IMR-90 (cell line): ENCODE data around the gene EPHA5. TPM values are rescaled to one million over a fixed set of nuclear protein-coding genes. Genes with fewer than 3 reads are reported as not detected.

ENCODE experiments used
- ATAC-seq: fragments of 200-7000 bp; cut with Tn5 transposase; 2 replicates; pipeline ENCODE4 v1.9.1; 2020; ENCODE audit warnings: low read depth, mild to moderate bottlenecking, moderate library complexity
- BruUV-seq: library from RNA; stranded (reverse); fragments of 400-500 nt; replicated peaks from 2 replicates; lab custom pipeline; 2021; lab: Mats Ljungman, UMichigan
- CTCF ChIA-PET: fragments of 300-600 bp; formaldehyde crosslinking; extraction: SDS; loops from one replicate; lab custom pipeline; 2021; ENCODE audit warnings: antibody characterized with exemption; lab: Yijun Ruan, JAX
- POLR2A ChIA-PET: fragments of 300-600 bp; sonication (Branson Sonifier 250); formaldehyde crosslinking; loops from one replicate; lab custom pipeline; 2022; ENCODE audit warnings: antibody characterized with exemption; ENCODE audit not compliant: unreplicated experiment; lab: Charles Lee
- DNase-seq: peaks from one replicate; pipeline ENCODE4 v3.0.0; 2013
- H2AFZ ChIP-seq: replicated peaks from 2 replicates; pipeline ENCODE3; 2013; ENCODE audit warnings: low read length, mild to moderate bottlenecking; ENCODE audit not compliant: poor library complexity
- H2AK5ac ChIP-seq: 2 replicates; pipeline ENCODE4 v1.6.1; 2013; ENCODE audit warnings: low read depth, low read length, inconsistent platforms
- H2AK9ac ChIP-seq: replicated peaks from 2 replicates; pipeline ENCODE3; 2013; ENCODE audit warnings: mild to moderate bottlenecking, low read depth, low read length, moderate library complexity; ENCODE audit not compliant: poor library complexity
- H2BK120ac ChIP-seq: 2 replicates; pipeline ENCODE4 v1.6.1; 2013; ENCODE audit warnings: low read depth, low read length, inconsistent platforms
- H2BK15ac ChIP-seq: 3 replicates; pipeline ENCODE4 v1.6.1; 2013; ENCODE audit warnings: low read depth, low read length, inconsistent platforms
- H2BK20ac ChIP-seq: 2 replicates; pipeline ENCODE4 v1.6.1; 2013; ENCODE audit warnings: low read depth, mild to moderate bottlenecking, inconsistent platforms, low read length, moderate library complexity
- H2BK5ac ChIP-seq: 2 replicates; pipeline ENCODE4 v1.6.1; 2013; ENCODE audit warnings: mild to moderate bottlenecking, low read depth, low read length, inconsistent platforms; ENCODE audit not compliant: poor library complexity, severe bottlenecking
- H3K14ac ChIP-seq: replicated peaks from 2 replicates; pipeline ENCODE4 v1.6.1; 2013; ENCODE audit warnings: low read depth, low read length, inconsistent platforms
- H3K18ac ChIP-seq: 2 replicates; pipeline ENCODE4 v1.6.1; 2013; ENCODE audit warnings: low read depth, low read length, control low read depth
- H3K23ac ChIP-seq: 2 replicates; pipeline ENCODE4 v1.6.1; 2013; ENCODE audit warnings: low read depth, low read length, inconsistent platforms
- H3K27ac ChIP-seq: 2 replicates; pipeline ENCODE4 v1.5.1; 2013; ENCODE audit warnings: mild to moderate bottlenecking, control low read depth, low read length; ENCODE audit not compliant: insufficient read depth
- H3K27me3 ChIP-seq: 2 replicates; pipeline ENCODE4 v1.6.1; 2013; ENCODE audit warnings: low read length; ENCODE audit not compliant: control insufficient read depth, insufficient read depth
- H3K36me3 ChIP-seq: 2 replicates; pipeline ENCODE4 v1.6.1; 2013; ENCODE audit warnings: low read length, mixed read lengths; ENCODE audit not compliant: control insufficient read depth, insufficient read depth
- H3K4ac ChIP-seq: 2 replicates; pipeline ENCODE4 v1.6.1; 2013; ENCODE audit warnings: low read depth, low read length, inconsistent platforms
- H3K4me1 ChIP-seq: 2 replicates; pipeline ENCODE4 v1.6.1; 2013; ENCODE audit warnings: low read length, mixed read lengths; ENCODE audit not compliant: control insufficient read depth, insufficient read depth
- H3K4me2 ChIP-seq: 2 replicates; pipeline ENCODE4 v1.6.1; 2013; ENCODE audit warnings: low read depth, mild to moderate bottlenecking, control low read depth, low read length, moderate library complexity
- H3K4me3 ChIP-seq: 2 replicates; pipeline ENCODE4 v1.5.1; 2013; ENCODE audit warnings: low read depth, mild to moderate bottlenecking, control low read depth, low read length, moderate library complexity; ENCODE audit not compliant: insufficient read depth
- H3K56ac ChIP-seq: 2 replicates; pipeline ENCODE4 v1.6.1; 2013; ENCODE audit warnings: low read length, inconsistent platforms; ENCODE audit not compliant: insufficient read depth; ENCODE audit errors: extremely low read depth
- H3K79me1 ChIP-seq, 2 experiments: 2 replicates each; pipeline ENCODE4 v1.6.1; 2013; ENCODE audit warnings: low read length in 2 of 2, inconsistent platforms in 1 of 2, low read depth in 1 of 2
- H3K9ac ChIP-seq: 2 replicates; pipeline ENCODE4 v1.6.1; 2013; ENCODE audit warnings: low read depth, low read length, control low read depth
- H3K9me1 ChIP-seq: 2 replicates; pipeline ENCODE4 v1.6.1; 2013; ENCODE audit warnings: low read length, inconsistent platforms; ENCODE audit not compliant: insufficient read depth
- H3K9me3 ChIP-seq: 2 replicates; pipeline ENCODE4 v1.6.1; 2013; ENCODE audit warnings: low read length; ENCODE audit not compliant: control insufficient read depth, insufficient read depth
- H4K20me1 ChIP-seq: 2 replicates; pipeline ENCODE4 v1.6.1; 2013; ENCODE audit warnings: low read length, inconsistent platforms; ENCODE audit not compliant: insufficient read depth
- H4K5ac ChIP-seq: 2 replicates; pipeline ENCODE4 v1.6.1; 2013; ENCODE audit warnings: mild to moderate bottlenecking, low read depth, low read length, control low read depth
- H4K8ac ChIP-seq, 2 experiments: 2 replicates each; pipeline ENCODE4 v1.6.1; 2013; ENCODE audit warnings: low read depth in 2 of 2, low read length in 2 of 2, control low read depth in 1 of 2, inconsistent platforms in 1 of 2
- H4K91ac ChIP-seq: 2 replicates; pipeline ENCODE4 v1.6.1; 2013; ENCODE audit warnings: low read depth, low read length, inconsistent platforms; ENCODE audit not compliant: insufficient read depth
- POLR2A ChIP-seq: IDR thresholded peaks from 2 replicates; pipeline ENCODE4 v1.6.1; 2012; ENCODE audit warnings: mild to moderate bottlenecking, low read depth, low read length
- RFX5 ChIP-seq: IDR thresholded peaks from 2 replicates; pipeline ENCODE4 v1.8.0; 2012; ENCODE audit warnings: low read depth, mild to moderate bottlenecking, low read length, moderate library complexity
- WGBS, 2 experiments: methylation state at CpG; one replicate each; pipeline versions ENCODE4 v1.1.5 to v1.1.7; 2013; ENCODE audit warnings: missing lambda C conversion rate in 2 of 2; ENCODE audit not compliant: insufficient read length in 1 of 2; ENCODE audit errors: extremely low coverage in 2 of 2; 5-methylcytosine and 5-hydroxymethylcytosine counted together
- dilution Hi-C: fragments of 300-500 bp; cut with HindIII; formaldehyde crosslinking; loops from one replicate; pipeline ENCODE4 v1.14.3; 2018; ENCODE audit warnings: low sequenced_read_pairs; ENCODE audit not compliant: unreplicated experiment
- in situ Hi-C: fragments of 300-500 bp; cut with MboI; formaldehyde crosslinking; loops from 3 replicates; pipeline ENCODE4 v1.14.3; 2019; ENCODE audit warnings: low sequenced_read_pairs, inconsistent platforms, mixed read lengths
- intact Hi-C: fragments of 100-400 bp; cut with micrococcal nuclease; formaldehyde crosslinking; loops from 2 replicates; pipeline ENCODE4 v1.10.0; 2022
- polyA plus RNA-seq, 3 experiments: library from polyadenylated mRNA; depleted of rRNA; stranded (reverse); fragments of >200 nt; gene quantifications; 2 replicates each; pipeline ENCODE4 v1.2.3, GENCODE V29; 2012; ENCODE audit warnings: low replicate concordance in 1 of 3
- total RNA-seq: library from RNA; depleted of rRNA; stranded (reverse); fragments of >200 nt; gene quantifications from 2 replicates; pipeline ENCODE4 v1.2.3, GENCODE V29; 2012
- TF ChIP-seq, protein P1 (sequence below): fragments of 150-350 bp; IDR thresholded peaks from 2 replicates; pipeline ENCODE4 v1.6.1; 2017; ENCODE audit warnings: mild to moderate bottlenecking, antibody characterized with exemption, low read length, low read depth

EPHA5 gene
- total and polyA plus RNA-seq, 2 of the 4 experiments (the other 2 are of a cell fraction), result 0.07 to 0.18 TPM

- no peak overlapping the region for H3K4me2 ChIP-seq
- no peak overlapping the region for H4K8ac ChIP-seq
- H3K4me3 ChIP-seq, result no peak overlapping the region
- no peak overlapping the region for H2AK5ac ChIP-seq
- ATAC-seq (no peak), DNase-seq (no peak)
- in situ Hi-C loops, result no loop called here
- no peak overlapping the region for H2BK20ac ChIP-seq
- ChIA-PET CTCF (no interaction called here), POLR2A (no interaction called here)
- dilution Hi-C loops, result no loop called here
- no peaks in the 10 kb centered on the region for H3K4me1 ChIP-seq
- H2BK15ac ChIP-seq, result no peak overlapping the region
- H3K79me1 ChIP-seq, result no peaks in the 10 kb centered on the region
- H3K27me3 ChIP-seq, result no peaks in the 10 kb centered on the region
- H3K4ac ChIP-seq, result no peak overlapping the region
- no peak overlapping the region for H3K14ac ChIP-seq
- H3K18ac ChIP-seq, result no peak overlapping the region
- H4K5ac ChIP-seq, result no peak overlapping the region
- intact Hi-C loops, result no loop called here
- TF ChIP-seq, protein P1, sequence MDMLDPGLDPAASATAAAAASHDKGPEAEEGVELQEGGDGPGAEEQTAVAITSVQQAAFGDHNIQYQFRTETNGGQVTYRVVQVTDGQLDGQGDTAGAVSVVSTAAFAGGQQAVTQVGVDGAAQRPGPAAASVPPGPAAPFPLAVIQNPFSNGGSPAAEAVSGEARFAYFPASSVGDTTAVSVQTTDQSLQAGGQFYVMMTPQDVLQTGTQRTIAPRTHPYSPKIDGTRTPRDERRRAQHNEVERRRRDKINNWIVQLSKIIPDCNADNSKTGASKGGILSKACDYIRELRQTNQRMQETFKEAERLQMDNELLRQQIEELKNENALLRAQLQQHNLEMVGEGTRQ, result no peak
- TF ChIP-seq POLR2A (no peak), RFX5 (no peak)
- no peak overlapping the region for H3K23ac ChIP-seq
- no peak overlapping the region for H2BK120ac ChIP-seq
- no peak overlapping the region for H3K9ac ChIP-seq
- H2BK5ac ChIP-seq, result no peak overlapping the region
- no peak overlapping the region for H3K27ac ChIP-seq
- H3K9me1 ChIP-seq, result no peaks in the 10 kb centered on the region
- H2AK9ac ChIP-seq, result no peak overlapping the region
- no peak overlapping the region for H3K56ac ChIP-seq
- H3K36me3 ChIP-seq, result no peaks in the 10 kb centered on the region
- no peak overlapping the region for H4K91ac ChIP-seq
- no CpG with 5 or more reads among the region's 1 CpG for WGBS, 2 experiments
- BruUV-seq, result no TSS peak
- H3K9me3 ChIP-seq, result no peaks in the 10 kb centered on the region
- H4K20me1 ChIP-seq, result no peaks in the 10 kb centered on the region
- H2AFZ ChIP-seq, result no peak overlapping the region
Observed at GRCh38 chr4:65510976-65511375, 159.3 kb downstream of the EPHA5 start.
